Measurements from ENCODE around the gene HSD11B1. TPM values are rescaled to one million over a fixed set of nuclear protein-coding genes. Genes with fewer than 3 reads are reported as not detected.

HSD11B1 gene
- total and polyA plus RNA-seq, 7 donors, result 1.0 to 3.0 (median 1.4) TPM

DNA sequence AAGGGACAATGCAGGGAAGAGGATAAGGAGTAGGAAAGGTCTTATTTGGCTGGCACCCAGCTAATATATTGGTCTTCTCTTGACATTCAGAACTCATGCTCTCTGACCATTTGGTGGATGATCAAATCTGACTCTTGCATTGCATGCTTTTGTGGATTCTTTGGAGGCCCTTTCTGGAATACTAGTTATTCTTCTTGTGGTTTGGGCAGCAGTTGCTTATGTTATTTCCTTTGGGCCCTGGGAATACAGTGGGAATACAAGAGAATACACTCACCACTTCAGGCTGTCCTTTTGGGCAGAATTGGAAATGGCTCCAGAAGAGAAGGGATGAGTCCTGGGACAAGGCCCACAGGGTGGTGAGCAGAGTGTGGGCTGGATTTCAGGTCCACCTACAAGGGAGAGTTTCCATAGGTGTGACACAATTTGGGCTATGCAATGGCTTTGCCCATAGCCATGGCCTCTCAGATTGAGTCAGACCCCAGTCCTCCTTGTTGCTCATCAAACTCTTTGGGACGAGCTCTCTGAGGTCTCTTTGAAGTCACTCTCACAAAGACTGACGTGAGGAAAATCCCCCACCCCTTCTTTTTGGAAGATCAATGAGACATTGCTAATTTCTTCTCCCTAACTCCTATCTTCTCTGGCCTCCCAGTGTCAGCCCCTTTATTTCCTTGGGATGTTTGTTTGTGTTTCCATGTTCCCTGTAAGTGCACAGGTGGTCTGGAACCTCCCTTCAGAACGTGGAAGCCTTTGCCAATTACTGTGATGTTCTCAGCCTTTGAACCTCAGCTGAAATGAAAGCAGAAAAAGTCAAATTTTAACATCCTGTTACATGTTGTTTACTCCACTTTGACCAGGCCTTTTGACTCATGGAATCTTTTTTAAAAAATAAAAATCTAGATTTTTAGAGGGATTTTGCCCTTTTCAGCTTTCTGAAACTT lies 19.4 kb downstream of the HSD11B1 start:
- intact Hi-C loops (cut with DNase I), result no loop called here
- Histone ChIP-seq H3K9me3 (no peaks in the 10 kb centered on the region), H3K27ac (no peak overlapping the region), H3K27me3 (ENCODE audit: insufficient read depth in 3 of 3, low read length in 2 of 3) (no peaks in the 10 kb centered on the region), H3K4me1 (no peaks in the 10 kb centered on the region), H3K36me3 (ENCODE audit: insufficient read depth in 1 of 2, low read depth in 1 of 2) (no peaks in the 10 kb centered on the region), H3K4me3 (no peak overlapping the region)
- ATAC-seq (no peak), DNase-seq (no peak)
- TF ChIP-seq, protein P1, sequence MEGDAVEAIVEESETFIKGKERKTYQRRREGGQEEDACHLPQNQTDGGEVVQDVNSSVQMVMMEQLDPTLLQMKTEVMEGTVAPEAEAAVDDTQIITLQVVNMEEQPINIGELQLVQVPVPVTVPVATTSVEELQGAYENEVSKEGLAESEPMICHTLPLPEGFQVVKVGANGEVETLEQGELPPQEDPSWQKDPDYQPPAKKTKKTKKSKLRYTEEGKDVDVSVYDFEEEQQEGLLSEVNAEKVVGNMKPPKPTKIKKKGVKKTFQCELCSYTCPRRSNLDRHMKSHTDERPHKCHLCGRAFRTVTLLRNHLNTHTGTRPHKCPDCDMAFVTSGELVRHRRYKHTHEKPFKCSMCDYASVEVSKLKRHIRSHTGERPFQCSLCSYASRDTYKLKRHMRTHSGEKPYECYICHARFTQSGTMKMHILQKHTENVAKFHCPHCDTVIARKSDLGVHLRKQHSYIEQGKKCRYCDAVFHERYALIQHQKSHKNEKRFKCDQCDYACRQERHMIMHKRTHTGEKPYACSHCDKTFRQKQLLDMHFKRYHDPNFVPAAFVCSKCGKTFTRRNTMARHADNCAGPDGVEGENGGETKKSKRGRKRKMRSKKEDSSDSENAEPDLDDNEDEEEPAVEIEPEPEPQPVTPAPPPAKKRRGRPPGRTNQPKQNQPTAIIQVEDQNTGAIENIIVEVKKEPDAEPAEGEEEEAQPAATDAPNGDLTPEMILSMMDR (IDR thresholded peaks at IDR 0.05), result no peak
- 67 to 73% (median 71%) methylated on average over 3 of the region's 3 CpGs for WGBS, 3 donors

DNA sequence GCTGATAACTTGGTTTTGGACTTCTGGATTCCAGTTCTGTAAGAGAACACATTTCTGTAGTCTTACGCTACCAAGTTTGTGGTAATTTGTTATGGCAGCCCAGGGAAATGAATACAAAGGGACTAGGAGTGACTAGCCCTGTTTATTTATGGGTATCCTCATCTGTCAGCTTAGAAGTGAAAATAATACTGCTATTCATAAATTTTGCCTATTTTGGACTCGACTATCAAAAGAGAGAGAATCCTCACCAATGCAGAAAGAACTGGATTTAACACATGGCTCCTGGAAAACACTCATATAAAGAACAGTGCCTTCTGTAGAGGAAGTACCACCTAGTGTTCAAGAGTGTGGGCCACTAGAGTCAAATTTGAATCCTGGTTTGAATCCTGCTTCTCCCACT lies 22.6 kb downstream of the HSD11B1 start:
- Histone ChIP-seq H3K36me3 (ENCODE audit: insufficient read depth in 1 of 2, low read depth in 1 of 2) (no peaks in the 10 kb centered on the region), H3K4me3 (no peak overlapping the region), H3K4me1 (no peaks in the 10 kb centered on the region), H3K9me3 (no peaks in the 10 kb centered on the region), H3K27me3 (ENCODE audit: insufficient read depth in 3 of 3, low read length in 2 of 3) (no peaks in the 10 kb centered on the region), H3K27ac (no peak overlapping the region)
- DNase-seq (no peak), ATAC-seq (no peak)
- TF ChIP-seq, protein P1 (IDR thresholded peaks at IDR 0.05), result no peak
- 77 to 89% (median 77%) methylated on average over 2 of the region's 2 CpGs for WGBS, 3 donors
- intact Hi-C loops (cut with DNase I), result no loop called here

DNA sequence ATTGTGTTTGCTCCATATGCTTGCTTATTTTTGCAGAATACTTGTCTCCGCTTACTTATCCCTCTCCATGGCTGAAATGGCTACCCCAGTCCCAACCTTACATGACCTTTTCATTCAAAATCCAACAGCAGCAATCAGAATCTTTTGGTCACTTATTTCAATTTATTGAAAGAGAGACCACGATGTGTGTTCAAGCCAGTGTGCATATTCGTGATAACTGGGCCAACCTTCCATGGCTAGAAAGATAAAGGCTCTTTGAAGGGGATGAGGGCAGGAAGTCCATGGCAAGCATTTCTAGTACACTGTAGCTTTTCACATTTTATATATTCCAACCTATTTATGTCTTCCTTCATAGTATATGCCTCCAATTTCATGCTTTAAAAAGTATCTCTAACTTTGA lies 23.1 kb downstream of the HSD11B1 start:
- 88 to 92% (median 88%) methylated on average over 3 of the region's 3 CpGs for WGBS, 3 donors
- DNase-seq, result no peak
- no peak overlapping the region for H3K27ac ChIP-seq

DNA sequence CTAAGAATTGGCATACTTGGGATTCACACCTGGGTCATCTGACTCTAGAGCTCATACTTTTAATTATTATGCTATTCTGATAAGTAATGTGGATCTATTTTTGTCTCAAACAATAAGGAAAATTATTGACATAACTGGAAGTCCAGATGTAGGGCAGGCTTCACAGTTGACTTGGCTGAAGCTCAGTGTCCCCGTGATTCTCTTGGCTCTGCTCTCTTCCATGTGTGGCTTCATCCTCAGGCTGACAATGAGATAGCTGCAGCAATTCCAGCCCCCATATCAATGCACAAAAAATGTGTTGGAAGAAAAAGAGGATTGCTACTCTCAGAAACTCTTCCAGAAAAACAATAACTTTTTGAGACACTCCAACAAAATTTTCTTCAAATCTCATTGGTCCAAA lies 23.8 kb downstream of the HSD11B1 start:
- Histone ChIP-seq H3K4me1 (no peaks in the 10 kb centered on the region), H3K27ac (no peak overlapping the region), H3K4me3 (no peak overlapping the region), H3K36me3 (ENCODE audit: insufficient read depth in 1 of 2, low read depth in 1 of 2) (no peaks in the 10 kb centered on the region), H3K27me3 (ENCODE audit: insufficient read depth in 3 of 3, low read length in 2 of 3) (no peaks in the 10 kb centered on the region), H3K9me3 (no peaks in the 10 kb centered on the region)
- WGBS, 3 donors, result 9 to 13% (median 10%) methylated on average over 1 of the region's 1 CpG
- intact Hi-C loops (cut with DNase I), result no loop called here
- ATAC-seq (no peak), DNase-seq (no peak)
- TF ChIP-seq, protein P1 (IDR thresholded peaks at IDR 0.05), result no peak

More for the DNA sequence above, 23.1 kb downstream of the HSD11B1 start:
- Histone ChIP-seq H3K4me3 (no peak overlapping the region), H3K36me3 (ENCODE audit: insufficient read depth in 1 of 2, low read depth in 1 of 2) (no peaks in the 10 kb centered on the region), H3K9me3 (no peaks in the 10 kb centered on the region), H3K4me1 (no peaks in the 10 kb centered on the region), H3K27me3 (ENCODE audit: insufficient read depth in 3 of 3, low read length in 2 of 3) (no peaks in the 10 kb centered on the region)
- TF ChIP-seq, protein P1 (IDR thresholded peaks at IDR 0.05), result no peak
- intact Hi-C loops (cut with DNase I), result no loop called here
- ATAC-seq, result no peak
